ENCODE data around the gene LIAS.

DNA sequence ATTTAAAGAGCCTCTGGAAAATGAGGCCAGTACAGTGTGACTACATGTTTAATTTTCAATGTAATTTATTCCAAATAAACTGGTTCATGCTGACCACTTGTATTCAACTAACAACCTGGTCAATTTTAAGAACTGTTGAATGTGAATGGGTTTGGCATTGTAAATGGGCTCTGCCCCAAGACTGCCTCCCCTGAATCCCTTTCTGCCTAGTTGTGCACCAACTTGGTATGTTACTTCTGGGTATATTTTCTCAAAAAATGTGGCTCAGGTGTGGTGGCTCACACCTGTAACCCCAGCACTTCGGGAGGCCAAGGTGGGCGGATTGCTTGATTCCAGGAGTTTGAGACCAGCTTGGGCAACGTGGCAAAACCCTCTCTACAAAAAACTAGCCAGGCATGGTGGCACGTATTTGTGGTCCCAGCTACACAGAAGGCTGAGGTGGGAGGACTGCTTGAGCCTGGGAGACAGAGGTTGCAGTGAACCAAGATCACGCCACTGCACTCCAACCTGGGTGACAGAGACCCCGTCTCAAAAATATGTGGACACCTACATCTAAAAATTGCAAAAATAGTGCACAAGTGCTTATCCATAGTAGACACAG, 7.3 kb upstream of the LIAS start:
- no peak for TF ChIP-seq YY1 (IDR thresholded peaks at IDR 0.05)
- TF ChIP-seq TAF1 (conservative IDR thresholded peaks at IDR 0.05), result no peak
- TF ChIP-seq, protein P1, sequence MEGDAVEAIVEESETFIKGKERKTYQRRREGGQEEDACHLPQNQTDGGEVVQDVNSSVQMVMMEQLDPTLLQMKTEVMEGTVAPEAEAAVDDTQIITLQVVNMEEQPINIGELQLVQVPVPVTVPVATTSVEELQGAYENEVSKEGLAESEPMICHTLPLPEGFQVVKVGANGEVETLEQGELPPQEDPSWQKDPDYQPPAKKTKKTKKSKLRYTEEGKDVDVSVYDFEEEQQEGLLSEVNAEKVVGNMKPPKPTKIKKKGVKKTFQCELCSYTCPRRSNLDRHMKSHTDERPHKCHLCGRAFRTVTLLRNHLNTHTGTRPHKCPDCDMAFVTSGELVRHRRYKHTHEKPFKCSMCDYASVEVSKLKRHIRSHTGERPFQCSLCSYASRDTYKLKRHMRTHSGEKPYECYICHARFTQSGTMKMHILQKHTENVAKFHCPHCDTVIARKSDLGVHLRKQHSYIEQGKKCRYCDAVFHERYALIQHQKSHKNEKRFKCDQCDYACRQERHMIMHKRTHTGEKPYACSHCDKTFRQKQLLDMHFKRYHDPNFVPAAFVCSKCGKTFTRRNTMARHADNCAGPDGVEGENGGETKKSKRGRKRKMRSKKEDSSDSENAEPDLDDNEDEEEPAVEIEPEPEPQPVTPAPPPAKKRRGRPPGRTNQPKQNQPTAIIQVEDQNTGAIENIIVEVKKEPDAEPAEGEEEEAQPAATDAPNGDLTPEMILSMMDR (IDR thresholded peaks at IDR 0.05; ENCODE audit: low read depth, low read length, missing input control), result no peak
- TF ChIP-seq, protein P2, sequence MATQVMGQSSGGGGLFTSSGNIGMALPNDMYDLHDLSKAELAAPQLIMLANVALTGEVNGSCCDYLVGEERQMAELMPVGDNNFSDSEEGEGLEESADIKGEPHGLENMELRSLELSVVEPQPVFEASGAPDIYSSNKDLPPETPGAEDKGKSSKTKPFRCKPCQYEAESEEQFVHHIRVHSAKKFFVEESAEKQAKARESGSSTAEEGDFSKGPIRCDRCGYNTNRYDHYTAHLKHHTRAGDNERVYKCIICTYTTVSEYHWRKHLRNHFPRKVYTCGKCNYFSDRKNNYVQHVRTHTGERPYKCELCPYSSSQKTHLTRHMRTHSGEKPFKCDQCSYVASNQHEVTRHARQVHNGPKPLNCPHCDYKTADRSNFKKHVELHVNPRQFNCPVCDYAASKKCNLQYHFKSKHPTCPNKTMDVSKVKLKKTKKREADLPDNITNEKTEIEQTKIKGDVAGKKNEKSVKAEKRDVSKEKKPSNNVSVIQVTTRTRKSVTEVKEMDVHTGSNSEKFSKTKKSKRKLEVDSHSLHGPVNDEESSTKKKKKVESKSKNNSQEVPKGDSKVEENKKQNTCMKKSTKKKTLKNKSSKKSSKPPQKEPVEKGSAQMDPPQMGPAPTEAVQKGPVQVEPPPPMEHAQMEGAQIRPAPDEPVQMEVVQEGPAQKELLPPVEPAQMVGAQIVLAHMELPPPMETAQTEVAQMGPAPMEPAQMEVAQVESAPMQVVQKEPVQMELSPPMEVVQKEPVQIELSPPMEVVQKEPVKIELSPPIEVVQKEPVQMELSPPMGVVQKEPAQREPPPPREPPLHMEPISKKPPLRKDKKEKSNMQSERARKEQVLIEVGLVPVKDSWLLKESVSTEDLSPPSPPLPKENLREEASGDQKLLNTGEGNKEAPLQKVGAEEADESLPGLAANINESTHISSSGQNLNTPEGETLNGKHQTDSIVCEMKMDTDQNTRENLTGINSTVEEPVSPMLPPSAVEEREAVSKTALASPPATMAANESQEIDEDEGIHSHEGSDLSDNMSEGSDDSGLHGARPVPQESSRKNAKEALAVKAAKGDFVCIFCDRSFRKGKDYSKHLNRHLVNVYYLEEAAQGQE (IDR thresholded peaks at IDR 0.05), result no peak
- TF ChIP-seq RAD21 (IDR thresholded peaks at IDR 0.05), result no peak
- no peak for TF ChIP-seq EGR1 (IDR thresholded peaks at IDR 0.05; ENCODE audit: low read depth in 2 of 2)
- TF ChIP-seq JUND (IDR thresholded peaks at IDR 0.05), result no peak
- TF ChIP-seq HNF4G (IDR thresholded peaks at IDR 0.05), result no peak
- TF ChIP-seq GABPA (IDR thresholded peaks at IDR 0.05 in 1 of 2, conservative IDR thresholded peaks at IDR 0.05 in 1 of 2), result no peak
- TF ChIP-seq, protein P3, sequence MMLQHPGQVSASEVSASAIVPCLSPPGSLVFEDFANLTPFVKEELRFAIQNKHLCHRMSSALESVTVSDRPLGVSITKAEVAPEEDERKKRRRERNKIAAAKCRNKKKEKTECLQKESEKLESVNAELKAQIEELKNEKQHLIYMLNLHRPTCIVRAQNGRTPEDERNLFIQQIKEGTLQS (IDR thresholded peaks at IDR 0.05), result no peak
- TF ChIP-seq, protein P4, sequence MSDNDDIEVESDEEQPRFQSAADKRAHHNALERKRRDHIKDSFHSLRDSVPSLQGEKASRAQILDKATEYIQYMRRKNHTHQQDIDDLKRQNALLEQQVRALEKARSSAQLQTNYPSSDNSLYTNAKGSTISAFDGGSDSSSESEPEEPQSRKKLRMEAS (IDR thresholded peaks at IDR 0.05), result no peak
- TF ChIP-seq FOXA2 (IDR thresholded peaks at IDR 0.05), result no peak
- no peak for TF ChIP-seq RXRA (IDR thresholded peaks at IDR 0.05)
- TF ChIP-seq SP1 (IDR thresholded peaks at IDR 0.05), result no peak
